ENCODE data around the gene THUMPD1. TPM values are rescaled to one million over a fixed set of nuclear protein-coding genes. Genes with fewer than 3 reads are reported as not detected.

Gene THUMPD1
- total RNA-seq, 1 donor from 2014 or later, result 41.1 TPM

- ATAC-seq (ENCODE audit: low read depth) (peak; percentile 82), DNase-seq (peak; percentile 87)
- POLR2A ChIA-PET, result interaction anchor here (0.6 to 2.6 kb wide), 8 partner anchors 8 to 1268 kb away, joined by 3 to 19 read pairs (median 4); partner anchors contain the start of genes ACSM3, ERI2, REXO5 and VPS35L
- no peak for TF ChIP-seq CTCF (IDR thresholded peaks at IDR 0.05)
- Mint-ChIP-seq H3K27ac (peak overlapping the region; percentile 95), H3K36me3 (ENCODE audit: low read depth) (peaks cover 34% of the 10 kb centered on the region), H3K4me3 (peak overlapping the region; percentile 94), H3K4me1 (peaks cover 27% of the 10 kb centered on the region), H3K9me3 (no peaks in the 10 kb centered on the region), H3K27me3 (no peaks in the 10 kb centered on the region)
- intact Hi-C loops (cut with micrococcal nuclease), result loop anchor here (1.0 to 2.0 kb wide), 6 partner anchors 23 to 1218 kb away; partner anchors contain the start of genes ACSM3, CCP110, DCUN1D3 and ERI2
- CTCF ChIA-PET, result interaction anchor here (1.0 to 1.2 kb wide), 2 partner anchors 8 to 64 kb away, joined by 3 to 5 read pairs; no protein-coding TSS in a partner anchor
Measured at GRCh38 chr16:20740901-20741521, 607 bp downstream of the THUMPD1 start.

- Mint-ChIP-seq H3K27ac (peak overlapping the region; percentile 95), H3K4me3 (peak overlapping the region; percentile 94), H3K4me1 (peaks cover 27% of the 10 kb centered on the region), H3K27me3 (no peaks in the 10 kb centered on the region), H3K36me3 (ENCODE audit: low read depth) (peaks cover 42% of the 10 kb centered on the region), H3K9me3 (no peaks in the 10 kb centered on the region)
- ATAC-seq (ENCODE audit: low read depth) (no peak), DNase-seq (no peak)
- ChIA-PET POLR2A (interaction anchor here (0.8 to 2.6 kb wide), 5 partner anchors 7 to 68 kb away, joined by 3 to 19 read pairs (median 4); partner anchors contain the start of genes ACSM3, ERI2 and REXO5), CTCF (interaction anchor here (1.0 to 1.2 kb wide), 2 partner anchors 7 to 63 kb away, joined by 3 to 5 read pairs; no protein-coding TSS in a partner anchor)
- intact Hi-C loops (cut with micrococcal nuclease), result loop anchor here (1.0 to 2.0 kb wide), 4 partner anchors 67 to 1217 kb away; partner anchors contain the start of genes CCP110, DCUN1D3, ERI2 and GDE1
- TF ChIP-seq CTCF (IDR thresholded peaks at IDR 0.05), result no peak
Measured at GRCh38 chr16:20740007-20740883, 1.4 kb downstream of the THUMPD1 start.

DNA sequence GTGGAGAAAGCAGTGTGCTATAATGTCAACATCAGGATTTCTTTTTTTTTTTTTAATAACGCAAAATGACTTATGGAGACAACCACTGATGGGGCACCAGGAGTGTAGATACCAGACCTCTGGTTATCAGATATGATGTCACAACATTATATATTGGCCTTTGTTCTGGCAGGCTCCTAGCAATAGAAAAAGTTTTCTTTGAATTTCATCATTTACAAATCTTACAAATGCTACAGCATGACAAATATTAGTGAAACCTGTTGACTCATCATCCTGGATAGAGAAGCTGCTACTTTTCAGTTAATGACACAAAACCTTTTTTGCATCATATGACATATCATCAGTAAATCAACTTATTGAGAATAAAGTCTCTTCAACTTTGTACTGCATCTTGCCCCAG lies 6.1 kb downstream of the THUMPD1 start:
- Mint-ChIP-seq H3K4me3 (no peak overlapping the region), H3K36me3 (ENCODE audit: low read depth) (peaks cover 61% of the 10 kb centered on the region), H3K9me3 (no peaks in the 10 kb centered on the region), H3K27me3 (no peaks in the 10 kb centered on the region), H3K27ac (no peak overlapping the region), H3K4me1 (peaks cover 16% of the 10 kb centered on the region)
- ATAC-seq (ENCODE audit: low read depth), result no peak
- CTCF ChIA-PET, result no interaction called here
- POLR2A ChIA-PET, result no interaction called here
- intact Hi-C loops (cut with micrococcal nuclease), result no loop called here
- DNase-seq, result no peak
- TF ChIP-seq CTCF (IDR thresholded peaks at IDR 0.05), result no peak

- Mint-ChIP-seq H3K4me3 (no peak overlapping the region), H3K36me3 (ENCODE audit: low read depth) (peaks cover 62% of the 10 kb centered on the region), H3K27me3 (no peaks in the 10 kb centered on the region), H3K9me3 (no peaks in the 10 kb centered on the region), H3K27ac (no peak overlapping the region), H3K4me1 (peaks cover 9% of the 10 kb centered on the region)
- intact Hi-C loops (cut with micrococcal nuclease), result no loop called here
- ChIA-PET POLR2A (no interaction called here), CTCF (no interaction called here)
- TF ChIP-seq CTCF (IDR thresholded peaks at IDR 0.05), result no peak
- no peak for DNase-seq
- ATAC-seq (ENCODE audit: low read depth), result no peak
Measured at GRCh38 chr16:20734782-20735181, 6.8 kb downstream of the THUMPD1 start.

DNA sequence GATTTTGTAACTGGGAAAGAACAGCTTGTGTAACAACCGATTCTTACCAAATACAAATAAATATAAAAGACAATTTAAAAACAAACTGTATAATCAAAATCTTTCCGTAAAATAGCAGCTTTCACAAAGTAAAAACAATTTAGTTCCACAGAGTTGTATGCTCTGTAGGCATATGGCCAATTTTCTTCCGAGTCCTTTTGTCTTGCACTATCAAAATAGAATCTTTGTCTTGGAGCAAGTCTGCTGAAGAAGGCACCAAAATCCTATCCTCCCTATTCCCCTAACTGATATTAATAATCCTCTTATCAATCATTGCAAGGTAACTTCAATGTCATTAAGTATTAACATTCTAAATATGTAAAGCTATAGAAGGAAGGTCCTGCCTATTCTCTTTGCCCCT lies 7.6 kb downstream of the THUMPD1 start:
- CTCF ChIA-PET, result no interaction called here
- Mint-ChIP-seq H3K27me3 (no peaks in the 10 kb centered on the region), H3K36me3 (ENCODE audit: low read depth) (peaks cover 63% of the 10 kb centered on the region), H3K9me3 (no peaks in the 10 kb centered on the region), H3K4me1 (peaks cover 6% of the 10 kb centered on the region), H3K4me3 (no peak overlapping the region), H3K27ac (no peak overlapping the region)
- POLR2A ChIA-PET, result no interaction called here
- no peak for ATAC-seq (ENCODE audit: low read depth)
- intact Hi-C loops (cut with micrococcal nuclease), result no loop called here
- no peak for TF ChIP-seq CTCF (IDR thresholded peaks at IDR 0.05)
- no peak for DNase-seq
